Parathyroid adenoma (tissue), 2 donors: ENCODE results near the gene EPS8.
A peak's percentile ranks its signal among the peaks of the same experiment; 100 is the strongest.

ENCODE experiments used
- H2AFZ ChIP-seq: fragments of 300-600 bp; sonication (generic); one replicate; pipeline ENCODE4 v1.7.0; 2017; ENCODE audit warnings: antibody characterized with exemption, mild to moderate bottlenecking
- H3K27ac ChIP-seq: fragments of 300-600 bp; sonication (generic); one replicate; pipeline ENCODE4 v1.7.0; 2017
- H3K27me3 ChIP-seq: fragments of 300-600 bp; sonication (generic); one replicate; pipeline ENCODE4 v1.7.0; 2017; ENCODE audit warnings: low read length; ENCODE audit not compliant: control insufficient read depth, insufficient read depth
- H3K36me3 ChIP-seq: fragments of 300-600 bp; sonication (generic); one replicate; pipeline ENCODE4 v1.7.0; 2017; ENCODE audit warnings: low read length; ENCODE audit not compliant: control insufficient read depth, insufficient read depth
- H3K4me1 ChIP-seq: fragments of 300-600 bp; sonication (generic); one replicate; pipeline ENCODE4 v1.7.0; 2017; ENCODE audit warnings: control low read depth
- H3K4me2 ChIP-seq: fragments of 300-600 bp; sonication (generic); one replicate; pipeline ENCODE4 v1.7.0; 2017; ENCODE audit warnings: low read length
- H3K4me3 ChIP-seq: fragments of 300-600 bp; sonication (generic); one replicate; pipeline ENCODE4 v1.7.0; 2017; ENCODE audit warnings: low read depth, low read length
- H3K79me2 ChIP-seq: fragments of 300-600 bp; sonication (generic); one replicate; pipeline ENCODE4 v1.7.0; 2017; ENCODE audit warnings: control low read depth
- H3K9ac ChIP-seq: fragments of 300-600 bp; sonication (generic); one replicate; pipeline ENCODE4 v1.7.0; 2017; ENCODE audit warnings: mild to moderate bottlenecking
- H3K9me3 ChIP-seq: fragments of 300-600 bp; sonication (generic); one replicate; pipeline ENCODE4 v1.7.0; 2017; ENCODE audit warnings: low read length; ENCODE audit not compliant: control insufficient read depth
- CTCF ChIP-seq: fragments of 300-600 bp; sonication (generic); IDR thresholded peaks from one replicate; pipeline ENCODE4 v1.7.0; 2017; ENCODE audit warnings: antibody characterized with exemption, mild to moderate bottlenecking
- donor health status: primary hyperparathyroidism.

The EPS8 gene

GRCh38 chr12:15777355-15778012 is 11.7 kb downstream of the EPS8 start:
- H3K4me3 ChIP-seq = no peak overlapping the region
- H3K4me1 ChIP-seq = no peaks in the 10 kb centered on the region
- no peaks in the 10 kb centered on the region for H3K27me3 ChIP-seq
- H3K4me2 ChIP-seq = no peak overlapping the region
- no peaks in the 10 kb centered on the region for H3K9me3 ChIP-seq
- H3K79me2 ChIP-seq = no peaks in the 10 kb centered on the region
- no peak for TF ChIP-seq CTCF
- no peak overlapping the region for H3K27ac ChIP-seq
- no peak overlapping the region for H2AFZ ChIP-seq
- H3K9ac ChIP-seq = no peak overlapping the region
- H3K36me3 ChIP-seq = no peaks in the 10 kb centered on the region

- Histone ChIP-seq H2AFZ (no peak overlapping the region), H3K9me3 (no peaks in the 10 kb centered on the region), H3K27ac (no peak overlapping the region), H3K36me3 (no peaks in the 10 kb centered on the region), H3K4me2 (no peak overlapping the region), H3K4me1 (no peaks in the 10 kb centered on the region), H3K9ac (no peak overlapping the region), H3K4me3 (no peak overlapping the region), H3K79me2 (no peaks in the 10 kb centered on the region), H3K27me3 (no peaks in the 10 kb centered on the region)
- TF ChIP-seq CTCF = no peak
These were observed 12.7 kb downstream of the EPS8 start for GRCh38 chr12:15776532-15776931.

GRCh38 chr12:15774819-15775218 is 14.4 kb downstream of the EPS8 start:
- no peak for TF ChIP-seq CTCF
- no peak overlapping the region for H2AFZ ChIP-seq
- no peaks in the 10 kb centered on the region for H3K4me1 ChIP-seq
- H3K9me3 ChIP-seq = no peaks in the 10 kb centered on the region
- H3K4me2 ChIP-seq = no peak overlapping the region
- no peak overlapping the region for H3K9ac ChIP-seq
- no peak overlapping the region for H3K27ac ChIP-seq
- H3K36me3 ChIP-seq = no peaks in the 10 kb centered on the region
- no peak overlapping the region for H3K4me3 ChIP-seq
- H3K79me2 ChIP-seq = no peaks in the 10 kb centered on the region
- no peaks in the 10 kb centered on the region for H3K27me3 ChIP-seq

- no peaks in the 10 kb centered on the region for H3K36me3 ChIP-seq
- H3K27ac ChIP-seq = no peak overlapping the region
- no peak overlapping the region for H3K4me2 ChIP-seq
- H3K79me2 ChIP-seq = no peaks in the 10 kb centered on the region
- H3K4me1 ChIP-seq = no peaks in the 10 kb centered on the region
- H3K4me3 ChIP-seq = no peak overlapping the region
- no peaks in the 10 kb centered on the region for H3K9me3 ChIP-seq
- peak; percentile 71 for TF ChIP-seq CTCF
- no peak overlapping the region for H2AFZ ChIP-seq
- no peaks in the 10 kb centered on the region for H3K27me3 ChIP-seq
- no peak overlapping the region for H3K9ac ChIP-seq
These were observed 16.7 kb downstream of the EPS8 start for GRCh38 chr12:15772405-15773018.

GRCh38 chr12:15770581-15770980 is 18.6 kb downstream of the EPS8 start:
- Histone ChIP-seq H3K4me3 (no peak overlapping the region), H3K27ac (no peak overlapping the region), H3K4me2 (no peak overlapping the region), H3K4me1 (no peaks in the 10 kb centered on the region), H3K79me2 (no peaks in the 10 kb centered on the region), H3K9me3 (no peaks in the 10 kb centered on the region), H3K36me3 (no peaks in the 10 kb centered on the region), H3K27me3 (no peaks in the 10 kb centered on the region), H2AFZ (no peak overlapping the region), H3K9ac (no peak overlapping the region)
- no peak for TF ChIP-seq CTCF
